Measurements from ENCODE around the gene OR2S2. TPM values are rescaled to one million over a fixed set of nuclear protein-coding genes. Genes with fewer than 3 reads are reported as not detected.
"Not testable (repeated sequence)": the region's sequence is repeated elsewhere in the genome, so short reads cannot be mapped to it uniquely, and the experiment has no call there.

Gene OR2S2
- not detected for total RNA-seq

- no peak for DNase-seq
Observed at GRCh38 chr9:35958104-35958837, at the start of gene OR2S2. OR2S2 (minus strand) TSS chr9:35958154; CDS start chr9:35958098, 56 bp downstream.

- DNase-seq = no peak
Observed at GRCh38 chr9:36007316-36007708, 49.4 kb upstream of the OR2S2 start.

GRCh38 chr9:36006549-36007315, 48.8 kb upstream of the OR2S2 start:
- no peak for DNase-seq

- DNase-seq = no peak
Observed at GRCh38 chr9:36005891-36006290, 47.9 kb upstream of the OR2S2 start.

- DNase-seq = no peak
Observed at GRCh38 chr9:35998333-35998732, 40.4 kb upstream of the OR2S2 start.

- not testable (repeated sequence) for DNase-seq
Observed at GRCh38 chr9:35997016-35997415, 39.1 kb upstream of the OR2S2 start.

GRCh38 chr9:35996358-35996970, 38.5 kb upstream of the OR2S2 start:
- DNase-seq = no peak

GRCh38 chr9:35994959-35995358, 37.0 kb upstream of the OR2S2 start:
- no peak for DNase-seq

- DNase-seq = no peak
Observed at GRCh38 chr9:35993976-35994720, 36.2 kb upstream of the OR2S2 start.

- not testable (repeated sequence) for DNase-seq
Observed at GRCh38 chr9:35993136-35993535, 35.2 kb upstream of the OR2S2 start.

- DNase-seq = no peak
Observed at GRCh38 chr9:35990155-35990554, 32.2 kb upstream of the OR2S2 start.

GRCh38 chr9:35984021-35984420, 26.1 kb upstream of the OR2S2 start:
- no peak for DNase-seq

GRCh38 chr9:35981699-35982098, 23.7 kb upstream of the OR2S2 start:
- DNase-seq = no peak

GRCh38 chr9:35980289-35981011, 22.5 kb upstream of the OR2S2 start:
- no peak for DNase-seq

- DNase-seq = no peak
Observed at GRCh38 chr9:35978792-35979191, 20.8 kb upstream of the OR2S2 start.

- no peak for DNase-seq
Observed at GRCh38 chr9:35976726-35977125, 18.8 kb upstream of the OR2S2 start.

GRCh38 chr9:35974800-35975199, 16.8 kb upstream of the OR2S2 start:
- DNase-seq = no peak

GRCh38 chr9:35972093-35972492, 14.1 kb upstream of the OR2S2 start:
- no peak for DNase-seq

GRCh38 chr9:35967042-35967441, 9.1 kb upstream of the OR2S2 start:
- no peak for DNase-seq

- no peak for DNase-seq
Observed at GRCh38 chr9:35966433-35966832, 8.5 kb upstream of the OR2S2 start.

- DNase-seq = no peak
Observed at GRCh38 chr9:35965011-35965410, 7.1 kb upstream of the OR2S2 start.
